ENCODE measurements around the gene CLEC4G.

CLEC4G gene

DNA sequence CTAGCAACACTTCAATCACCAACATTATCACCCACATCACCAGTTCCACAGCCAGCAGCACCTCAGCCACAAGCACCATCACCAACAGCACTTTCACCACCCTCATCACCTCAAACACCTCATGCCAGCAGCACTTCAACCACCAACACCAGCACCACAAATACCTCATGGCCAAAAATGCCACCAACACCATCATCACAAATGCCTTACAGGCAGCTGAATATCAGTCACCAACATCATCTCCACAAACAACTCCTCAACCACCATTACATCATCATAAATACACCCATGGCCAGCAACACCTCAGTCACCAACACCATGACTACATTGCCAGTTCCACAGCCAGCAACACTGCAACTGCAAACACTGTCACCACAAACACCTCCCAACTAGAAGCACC is 40.4 kb downstream of the CLEC4G start:
- DNase-seq: no peak

DNA sequence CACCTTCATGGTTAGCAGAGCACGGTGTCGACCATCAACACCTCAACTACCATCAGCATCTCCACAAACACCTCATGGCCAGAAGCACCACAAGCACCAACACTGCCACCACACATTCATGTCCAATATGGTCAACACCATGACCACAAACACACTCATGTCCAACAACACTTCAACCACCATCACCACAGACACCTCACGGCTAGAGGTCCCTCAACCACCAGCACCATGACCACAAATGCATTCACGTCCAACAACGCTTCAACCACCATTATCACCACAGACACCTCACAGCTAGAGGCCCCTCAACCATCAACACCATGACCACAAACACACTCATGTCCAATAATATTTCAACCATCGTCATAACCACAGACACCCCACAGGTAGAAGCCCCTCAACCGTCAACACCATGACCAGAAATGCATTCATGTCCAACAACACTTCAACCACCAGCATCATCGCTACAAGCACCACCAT is 41.1 kb downstream of the CLEC4G start:
- DNase-seq: no peak

DNA sequence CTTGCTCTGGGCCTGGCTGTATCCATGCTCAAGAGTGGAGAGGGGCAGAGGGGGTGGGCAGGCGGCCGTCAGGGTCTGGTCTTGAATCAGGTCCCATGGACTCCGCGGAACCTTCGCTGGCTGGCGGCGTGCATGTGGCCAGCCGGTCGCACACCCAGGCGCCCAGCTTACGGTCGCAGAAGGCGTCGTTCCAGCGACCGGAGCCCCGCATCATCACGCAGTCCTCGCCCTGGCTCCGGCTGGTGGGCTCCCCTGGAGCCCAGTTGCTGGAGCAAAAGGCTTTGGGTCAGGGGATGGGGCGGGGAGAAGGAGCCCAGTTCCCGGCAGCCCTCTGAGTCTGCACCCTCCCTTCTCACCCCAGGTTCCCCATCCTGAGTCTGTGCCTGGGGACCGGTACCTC is 42.7 kb downstream of the CLEC4G start:
- no peak for DNase-seq

DNA sequence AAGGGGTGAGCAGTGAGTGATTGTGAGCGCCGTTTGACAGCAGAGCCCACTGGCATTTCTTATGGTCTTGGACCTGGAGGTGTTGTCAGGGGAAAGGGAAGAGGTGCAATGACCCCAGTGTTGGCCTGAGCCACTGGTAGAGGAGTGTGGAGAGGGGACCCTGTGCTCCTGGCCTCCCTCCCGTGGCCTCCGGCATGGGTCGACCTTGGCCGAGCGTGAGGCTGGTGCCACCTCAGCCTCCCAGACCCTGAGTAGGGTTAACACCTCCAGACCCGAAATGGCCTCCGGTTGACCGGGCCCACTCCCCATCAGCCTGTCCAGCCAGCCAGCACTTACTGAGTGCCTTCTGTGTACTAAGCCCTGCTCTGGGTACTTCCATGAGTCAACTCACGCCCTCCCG is 44.7 kb downstream of the CLEC4G start:
- no peak for DNase-seq

DNA sequence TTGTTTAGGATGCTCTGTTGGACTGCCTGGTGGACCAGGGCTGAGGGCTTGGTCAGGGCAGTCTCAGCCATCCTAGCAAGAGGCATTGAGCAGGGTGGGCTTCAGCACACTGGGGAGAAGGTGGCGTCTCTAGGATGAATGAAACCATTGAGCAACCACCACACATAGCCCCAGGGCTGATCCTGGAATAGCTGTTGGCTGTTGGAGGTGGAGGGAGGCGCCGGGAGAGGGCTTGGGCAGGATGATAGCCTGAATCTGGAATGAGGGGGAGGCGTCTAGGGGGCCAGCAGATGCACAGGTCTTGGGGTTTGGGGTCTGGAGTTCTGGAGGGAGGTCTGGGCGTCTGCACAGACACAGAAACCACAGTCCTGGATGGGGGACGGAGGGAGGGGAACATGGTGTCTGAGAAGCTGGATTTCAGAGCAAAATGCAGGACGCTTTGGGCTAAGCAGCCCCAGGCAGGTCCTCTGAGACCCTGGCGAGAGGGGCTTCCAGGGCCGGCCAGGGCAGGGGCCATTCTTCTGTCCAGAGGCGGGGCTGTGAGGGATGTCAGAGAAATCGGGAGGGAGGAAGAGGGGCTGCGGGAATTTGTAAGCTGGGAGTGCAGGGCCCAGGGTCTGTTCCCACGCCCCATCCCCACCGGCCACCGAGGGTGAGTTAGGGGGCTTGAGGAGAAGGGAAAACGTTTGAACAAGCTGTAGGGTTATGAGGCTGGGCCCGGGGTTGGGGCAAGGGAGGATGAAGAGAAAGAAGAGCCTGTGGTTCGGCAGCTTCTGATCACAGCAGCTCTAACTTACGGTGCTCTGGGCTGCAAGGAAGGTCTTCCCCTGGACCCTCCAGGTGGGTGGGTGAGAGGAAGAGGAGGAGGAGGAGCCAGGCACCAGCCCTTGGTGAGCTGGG is 46.1 kb downstream of the CLEC4G start:
- no peak for DNase-seq

DNA sequence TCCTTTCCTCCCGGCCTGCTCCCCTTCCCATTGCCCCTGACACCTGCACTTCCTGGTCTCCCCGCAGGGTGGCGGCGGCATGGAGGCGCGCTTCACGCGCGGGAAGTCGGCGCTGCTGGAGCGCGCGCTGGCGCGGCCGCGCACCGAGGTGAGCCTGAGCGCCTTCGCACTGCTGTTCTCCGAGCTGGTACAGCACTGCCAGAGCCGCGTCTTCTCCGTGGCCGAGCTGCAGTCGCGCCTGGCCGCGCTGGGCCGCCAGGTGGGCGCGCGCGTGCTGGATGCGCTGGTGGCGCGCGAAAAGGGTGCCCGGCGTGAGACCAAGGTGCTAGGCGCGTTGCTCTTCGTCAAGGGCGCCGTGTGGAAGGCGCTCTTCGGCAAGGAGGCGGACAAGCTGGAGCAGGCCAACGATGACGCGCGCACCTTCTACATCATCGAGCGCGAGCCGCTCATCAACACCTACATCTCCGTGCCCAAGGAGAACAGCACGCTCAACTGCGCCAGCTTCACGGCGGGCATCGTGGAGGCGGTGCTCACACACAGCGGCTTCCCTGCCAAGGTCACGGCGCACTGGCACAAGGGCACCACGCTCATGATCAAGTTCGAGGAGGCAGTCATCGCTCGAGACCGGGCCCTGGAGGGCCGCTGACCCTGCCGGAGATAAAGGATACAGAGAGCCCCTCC is 49.6 kb downstream of the CLEC4G start:
- DNase-seq: no peak

DNA sequence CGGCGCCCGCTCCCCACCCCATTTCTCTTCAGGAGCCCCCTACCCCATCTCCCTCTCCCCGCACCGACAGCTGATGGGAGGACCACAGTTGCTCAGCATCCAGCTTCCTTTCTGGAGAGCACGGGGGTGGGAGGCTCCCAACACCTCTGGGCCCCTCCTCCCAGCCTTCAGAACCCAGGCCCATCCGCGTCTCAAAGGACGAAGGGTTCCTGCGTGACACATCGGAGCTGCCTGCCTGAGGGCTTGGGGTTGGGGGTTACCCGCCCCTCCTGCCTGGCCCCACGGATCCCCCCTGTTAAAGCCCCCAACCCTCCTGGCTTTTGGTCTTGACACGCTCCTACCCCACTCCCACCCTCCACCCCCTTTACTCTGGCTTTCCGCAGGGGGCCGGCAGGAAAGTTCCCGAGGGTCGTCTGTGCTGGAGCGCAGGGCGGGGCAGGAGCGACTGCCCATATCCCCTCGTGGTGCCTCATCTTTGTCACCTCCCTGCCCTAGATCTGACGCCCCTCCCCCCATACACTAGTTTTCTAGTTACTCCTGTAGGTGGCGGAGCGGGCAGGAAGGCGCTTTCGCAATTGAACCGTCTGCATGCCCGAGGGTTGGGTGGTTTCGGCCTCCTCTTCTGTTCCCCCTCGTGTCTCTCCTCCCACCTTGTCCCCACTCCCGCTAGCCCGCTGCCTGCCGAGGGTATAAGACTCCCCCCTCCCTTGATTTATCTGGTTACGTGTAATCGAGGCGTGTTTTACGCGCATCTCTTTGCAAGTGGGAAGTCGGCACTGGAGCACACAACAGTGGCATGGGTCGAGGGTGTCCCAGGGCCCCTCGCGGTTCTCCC is 50.4 kb downstream of the CLEC4G start:
- no peak for DNase-seq

DNA sequence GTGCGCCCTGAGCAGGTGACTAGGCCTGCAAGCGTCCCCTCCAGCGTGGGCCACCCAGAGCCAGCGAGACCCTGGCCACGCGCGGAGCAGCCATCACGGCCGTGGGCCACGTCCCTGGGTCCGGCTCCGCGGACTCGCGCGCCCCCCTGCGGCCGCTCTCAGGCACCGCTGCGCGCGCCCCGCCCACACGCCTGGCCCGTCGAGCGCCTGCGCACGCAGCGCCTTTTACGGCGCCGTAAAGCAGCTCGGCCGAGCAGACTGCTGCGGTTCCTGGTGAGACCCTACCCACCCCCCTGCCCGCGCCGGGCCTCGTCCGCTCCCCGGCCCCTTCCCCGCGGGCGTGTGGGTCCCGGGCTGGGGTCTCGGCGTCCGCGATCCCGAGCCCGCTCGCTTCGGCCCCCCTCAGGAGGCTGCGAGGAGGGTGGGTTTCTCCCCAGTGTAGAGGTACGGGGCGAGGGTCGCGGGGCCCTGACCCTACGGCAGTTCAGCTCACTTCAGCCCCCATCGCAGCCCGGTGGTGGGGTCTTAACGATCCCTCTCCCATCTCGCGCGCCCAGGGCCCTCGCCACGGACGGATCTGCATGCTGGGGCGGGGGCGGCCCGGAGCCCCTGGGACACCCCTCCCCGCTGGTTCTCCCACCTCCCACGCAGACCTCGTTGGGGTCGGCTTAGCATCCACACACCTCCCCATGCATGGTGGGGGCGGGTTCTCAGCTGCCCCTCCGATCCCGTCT is 51.1 kb downstream of the CLEC4G start, which contains the start of gene TRAPPC5:
TRAPPC5 (plus strand) TSS at position 228 of the 734 bp plus-strand sequence. CDS start 1,421 bp downstream, outside the sequence.
- DNase-seq: peak; percentile 30

DNA sequence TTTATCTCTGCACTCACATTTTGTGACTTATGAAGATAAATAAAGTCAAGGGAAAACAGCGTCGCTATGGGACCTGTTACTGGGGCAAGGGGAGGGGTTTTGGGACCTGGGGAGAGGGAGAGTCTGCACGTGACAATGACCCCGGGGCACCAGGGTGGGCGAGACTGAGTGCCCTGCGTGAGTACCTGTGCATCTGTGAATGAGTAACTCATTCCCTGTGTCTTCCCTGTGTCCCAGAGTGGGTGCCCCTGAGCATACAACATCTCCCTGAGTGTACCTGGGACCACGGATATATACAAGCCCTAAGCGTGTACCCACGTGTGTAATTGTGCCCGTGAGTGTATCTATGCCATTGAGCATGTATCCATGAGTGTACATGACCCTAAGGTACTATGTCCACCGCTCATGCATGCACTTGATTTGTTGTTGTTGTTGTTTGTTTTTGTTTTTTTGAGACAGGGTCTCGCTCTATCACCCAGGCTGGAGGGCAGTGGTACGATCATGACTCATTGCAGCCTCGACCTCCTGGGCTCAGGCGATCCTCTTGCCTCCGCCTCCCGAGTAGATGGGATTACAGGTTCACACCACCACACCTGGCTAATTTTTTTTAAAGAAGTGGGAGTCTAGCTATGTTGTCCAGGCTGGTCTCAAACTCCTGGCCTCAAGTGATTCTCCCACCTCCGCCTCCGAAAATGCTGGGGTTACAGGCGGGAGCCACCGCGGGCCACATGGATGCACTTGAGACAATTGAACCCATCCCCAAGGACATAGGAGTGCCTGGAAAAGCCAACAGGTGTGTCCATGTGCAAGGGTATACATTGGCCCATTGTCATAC is 51.9 kb downstream of the CLEC4G start:
- no peak for DNase-seq

DNA sequence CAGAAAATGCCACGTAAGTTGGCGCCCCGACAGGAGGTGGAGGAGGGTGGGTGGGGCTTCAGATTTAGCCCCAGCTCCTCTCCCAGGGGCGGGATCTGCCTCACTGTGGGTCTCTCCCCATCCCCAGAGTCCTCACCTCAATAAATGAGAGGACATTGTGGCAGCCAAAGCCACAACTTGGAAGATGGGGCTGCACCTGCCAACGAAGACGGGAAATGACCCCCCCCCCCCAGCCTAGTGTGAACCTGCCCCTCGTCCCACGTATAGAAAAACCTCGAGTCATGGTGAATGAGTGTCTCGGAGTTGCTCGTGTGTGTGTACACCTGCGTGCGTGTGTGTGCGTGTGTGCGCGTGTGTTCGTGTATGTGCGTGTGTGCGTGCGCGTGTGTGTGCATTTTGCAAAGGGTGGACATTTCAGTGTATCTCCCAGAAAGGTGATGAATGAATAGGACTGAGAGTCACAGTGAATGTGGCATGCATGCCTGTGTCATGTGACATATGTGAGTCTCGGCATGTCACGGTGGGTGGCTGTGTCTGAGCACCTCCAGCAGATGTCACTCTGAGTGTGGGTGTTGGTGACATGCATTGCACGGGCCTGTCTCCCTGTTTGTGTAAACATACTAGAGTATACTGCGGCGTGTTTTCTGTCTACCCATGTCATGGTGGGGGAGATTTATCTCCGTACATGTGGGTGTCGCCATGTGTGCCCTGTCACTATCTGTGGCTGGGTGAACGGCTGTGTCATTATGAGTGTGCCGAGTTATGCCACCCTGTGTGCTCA is 52.7 kb downstream of the CLEC4G start:
- no peak for DNase-seq
